Measurements from ENCODE around the gene RSBN1. TPM values are rescaled to one million over a fixed set of nuclear protein-coding genes. Genes with fewer than 3 reads are reported as not detected.

Gene RSBN1
- total and polyA plus RNA-seq, 9 of the 15 experiments (the other 6 are each of a cell fraction or from before 2014, with no cell fraction given): 4.5 to 24.3 (median 13.0) TPM

GRCh38 chr1:113765306-113766230, 46.7 kb downstream of the RSBN1 start:
- FAIRE-seq (no peak), DNase-seq (ENCODE audit: extremely low read depth in 1 of 4, low spot score in 3 of 4) (no peak), ATAC-seq (no peak)
- BruUV-seq (replicated peaks): no TSS peak
- no peak overlapping the region for H3K4me2 ChIP-seq (ENCODE audit: insufficient read depth, low read length)
- ChIA-PET CTCF (ENCODE audit: low intra/inter-chr PET ratio) (no interaction called here), POLR2A (no interaction called here)
- TF ChIP-seq HMG20B (CRISPR knock-in tag; IDR thresholded peaks at IDR 0.05): no peak
- TF ChIP-seq ZNF780A (CRISPR knock-in tag; IDR thresholded peaks at IDR 0.05): no peak
- TF ChIP-seq HNRNPH1 (optimal IDR thresholded peaks at IDR 0.05; ENCODE audit: low read depth, low read length): no peak
- no peak for TF ChIP-seq PPARD (CRISPR knock-in tag; IDR thresholded peaks at IDR 0.05)
- TF ChIP-seq KLF16 (IDR thresholded peaks at IDR 0.05): no peak
- H3K4me3 ChIP-seq: no peak overlapping the region
- H3K4me1 ChIP-seq (replicated peaks in 1 of 2; ENCODE audit: control insufficient read depth in 2 of 2, insufficient read depth in 2 of 2, low read length in 2 of 2): peaks cover 0 to under 1% of the 10 kb centered on the region in 2 experiments; a peak in 1 of 5 replicates
- WGBS (ENCODE audit: insufficient coverage, low coverage, missing lambda C conversion rate): 93% methylated on average over 2 of the region's 2 CpGs
- no peak overlapping the region for H2AFZ ChIP-seq (ENCODE audit: low read depth, low read length)
- peaks cover 66% of the 10 kb centered on the region for H3K36me3 ChIP-seq (ENCODE audit: control insufficient read depth, insufficient read depth, low read length)
- intact Hi-C loops (cut with micrococcal nuclease) (no loop called here), in situ Hi-C loops (cut with MboI) (no loop called here)
- H3K27ac ChIP-seq (ENCODE audit: extremely low read depth, low read depth, low read length): no peak overlapping the region
- H3K9ac ChIP-seq (ENCODE audit: insufficient read depth in 1 of 2, low read depth in 2 of 2, low read length in 2 of 2): no peak overlapping the region
- no peaks in the 10 kb centered on the region for H3K9me1 ChIP-seq (ENCODE audit: control insufficient read depth, insufficient read depth, low read length)
- H3K79me2 ChIP-seq (ENCODE audit: control insufficient read depth, insufficient read depth, low read length): peaks cover 15% of the 10 kb centered on the region; the same call in 1 of the 3 replicates
- no peaks in the 10 kb centered on the region for H3K27me3 ChIP-seq (ENCODE audit: control insufficient read depth in 2 of 2, insufficient read depth in 2 of 2, low read length in 2 of 2)
- no peaks in the 10 kb centered on the region for H4K20me1 ChIP-seq (replicated peaks; ENCODE audit: control insufficient read depth, insufficient read depth, low read length)
- H3K9me3 ChIP-seq (replicated peaks; ENCODE audit: control insufficient read depth, insufficient read depth, low read depth, low read length): no peaks in the 10 kb centered on the region

DNA sequence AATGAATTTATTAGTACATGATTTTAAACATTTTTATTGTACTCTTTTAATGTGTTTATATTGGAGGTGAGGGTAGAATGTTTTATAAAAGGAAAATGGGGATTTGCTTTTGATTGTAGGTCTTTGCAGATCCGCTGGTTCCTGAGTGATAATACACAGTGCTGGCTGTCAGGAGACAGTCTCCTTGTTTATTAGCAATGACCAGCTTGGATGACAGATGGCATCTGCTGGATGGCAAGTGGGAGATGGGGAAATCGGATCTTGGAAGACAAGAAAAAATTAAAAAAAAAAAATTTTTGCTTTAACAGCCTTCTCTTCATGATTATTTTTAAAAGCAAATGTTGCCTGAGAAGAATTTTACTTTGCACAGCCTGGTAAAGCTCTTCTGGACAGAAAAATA, 48.6 kb downstream of the RSBN1 start:
- Histone ChIP-seq H3K4me3 (no peak overlapping the region), H3K9me3 (replicated peaks; ENCODE audit: control insufficient read depth, insufficient read depth, low read depth, low read length) (no peaks in the 10 kb centered on the region), H3K9me1 (ENCODE audit: control insufficient read depth, insufficient read depth, low read length) (no peaks in the 10 kb centered on the region), H3K4me2 (ENCODE audit: insufficient read depth, low read length) (no peak overlapping the region), H3K9ac (ENCODE audit: insufficient read depth in 1 of 2, low read depth in 2 of 2, low read length in 2 of 2) (no peak overlapping the region), H2AFZ (ENCODE audit: low read depth, low read length) (no peak overlapping the region), H3K4me1 (replicated peaks in 1 of 2; ENCODE audit: control insufficient read depth in 2 of 2, insufficient read depth in 2 of 2, low read length in 2 of 2) (peaks cover 5 to 16% of the 10 kb centered on the region in 2 experiments; a peak in 3 of 5 replicates), H3K79me2 (ENCODE audit: control insufficient read depth, insufficient read depth, low read length) (peaks cover under 1% of the 10 kb centered on the region; the same call in 2 of the 3 replicates), H4K20me1 (replicated peaks; ENCODE audit: control insufficient read depth, insufficient read depth, low read length) (no peaks in the 10 kb centered on the region), H3K27me3 (ENCODE audit: control insufficient read depth in 2 of 2, insufficient read depth in 2 of 2, low read length in 2 of 2) (no peaks in the 10 kb centered on the region), H3K27ac (ENCODE audit: extremely low read depth, low read depth, low read length) (no peak overlapping the region), H3K36me3 (ENCODE audit: control insufficient read depth, insufficient read depth, low read length) (peaks cover 52% of the 10 kb centered on the region)
- in situ Hi-C loops (cut with MboI) (no loop called here), intact Hi-C loops (cut with micrococcal nuclease) (no loop called here)
- POLR2A ChIA-PET: interaction anchor here (1.1 kb wide), 1 partner anchor 49 kb away, joined by 5 read pairs; the partner anchor contains the start of gene RSBN1
- BruUV-seq (replicated peaks): no TSS peak
- 76% methylated on average over 2 of the region's 2 CpGs for WGBS (ENCODE audit: insufficient coverage, low coverage, missing lambda C conversion rate)
- no peak for ATAC-seq
- no peak for DNase-seq (ENCODE audit: extremely low read depth in 1 of 4, low spot score in 3 of 4)
- no peak for FAIRE-seq
- CTCF ChIA-PET (ENCODE audit: low intra/inter-chr PET ratio): no interaction called here
- no peak for TF ChIP-seq ZSCAN29 (IDR thresholded peaks at IDR 0.05)
- no peak for TF ChIP-seq ZNF830 (CRISPR knock-in tag; IDR thresholded peaks at IDR 0.05)
- TF ChIP-seq HCFC1 (IDR thresholded peaks at IDR 0.05; ENCODE audit: low read depth, low read length): no peak
- TF ChIP-seq PHB2 (IDR thresholded peaks at IDR 0.05; ENCODE audit: low read depth): no peak
- no peak for TF ChIP-seq TARDBP (IDR thresholded peaks at IDR 0.05)
- TF ChIP-seq SAP30 (IDR thresholded peaks at IDR 0.05; ENCODE audit: borderline replicate concordance, insufficient read depth, low read depth, low read length, poor library complexity, severe bottlenecking): no peak
- TF ChIP-seq, protein P1, sequence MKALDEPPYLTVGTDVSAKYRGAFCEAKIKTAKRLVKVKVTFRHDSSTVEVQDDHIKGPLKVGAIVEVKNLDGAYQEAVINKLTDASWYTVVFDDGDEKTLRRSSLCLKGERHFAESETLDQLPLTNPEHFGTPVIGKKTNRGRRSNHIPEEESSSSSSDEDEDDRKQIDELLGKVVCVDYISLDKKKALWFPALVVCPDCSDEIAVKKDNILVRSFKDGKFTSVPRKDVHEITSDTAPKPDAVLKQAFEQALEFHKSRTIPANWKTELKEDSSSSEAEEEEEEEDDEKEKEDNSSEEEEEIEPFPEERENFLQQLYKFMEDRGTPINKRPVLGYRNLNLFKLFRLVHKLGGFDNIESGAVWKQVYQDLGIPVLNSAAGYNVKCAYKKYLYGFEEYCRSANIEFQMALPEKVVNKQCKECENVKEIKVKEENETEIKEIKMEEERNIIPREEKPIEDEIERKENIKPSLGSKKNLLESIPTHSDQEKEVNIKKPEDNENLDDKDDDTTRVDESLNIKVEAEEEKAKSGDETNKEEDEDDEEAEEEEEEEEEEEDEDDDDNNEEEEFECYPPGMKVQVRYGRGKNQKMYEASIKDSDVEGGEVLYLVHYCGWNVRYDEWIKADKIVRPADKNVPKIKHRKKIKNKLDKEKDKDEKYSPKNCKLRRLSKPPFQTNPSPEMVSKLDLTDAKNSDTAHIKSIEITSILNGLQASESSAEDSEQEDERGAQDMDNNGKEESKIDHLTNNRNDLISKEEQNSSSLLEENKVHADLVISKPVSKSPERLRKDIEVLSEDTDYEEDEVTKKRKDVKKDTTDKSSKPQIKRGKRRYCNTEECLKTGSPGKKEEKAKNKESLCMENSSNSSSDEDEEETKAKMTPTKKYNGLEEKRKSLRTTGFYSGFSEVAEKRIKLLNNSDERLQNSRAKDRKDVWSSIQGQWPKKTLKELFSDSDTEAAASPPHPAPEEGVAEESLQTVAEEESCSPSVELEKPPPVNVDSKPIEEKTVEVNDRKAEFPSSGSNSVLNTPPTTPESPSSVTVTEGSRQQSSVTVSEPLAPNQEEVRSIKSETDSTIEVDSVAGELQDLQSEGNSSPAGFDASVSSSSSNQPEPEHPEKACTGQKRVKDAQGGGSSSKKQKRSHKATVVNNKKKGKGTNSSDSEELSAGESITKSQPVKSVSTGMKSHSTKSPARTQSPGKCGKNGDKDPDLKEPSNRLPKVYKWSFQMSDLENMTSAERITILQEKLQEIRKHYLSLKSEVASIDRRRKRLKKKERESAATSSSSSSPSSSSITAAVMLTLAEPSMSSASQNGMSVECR (CRISPR knock-in tag; IDR thresholded peaks at IDR 0.05): no peak
